Sciatic nerve (tissue), 2 donors: ENCODE results near the gene LSAMP. TPM values are rescaled to one million over a fixed set of nuclear protein-coding genes. Genes with fewer than 3 reads are reported as not detected.

Experiments
- ATAC-seq: fragments of 200-7000 bp; cut with Tn5 transposase; one replicate; pipeline ENCODE4 v1.9.1; 2020; ENCODE audit warnings: mild to moderate bottlenecking, moderate library complexity
- DNase-seq: peaks from one replicate; pipeline ENCODE4 v3.0.0-alpha.2; 2020; ENCODE audit warnings: low spot score
- intact Hi-C: fragments of 100-400 bp; cut with DNase I; formaldehyde crosslinking; loops from one replicate; pipeline ENCODE4 v1.14.2; 2022
- total RNA-seq: library from RNA; stranded (reverse); fragmentation: NEBNext Ultra II Directional; extraction: Animal tissue kit (Norgen Biotek cat#: 25700); gene quantifications from one replicate; pipeline ENCODE4 v1.2.1, GENCODE V29; 2021
- donor health status: DM: no; HTN: no; CAD: no.
- donor health status: DM: no; HTN: no; CAD: no.

Gene LSAMP
- total RNA-seq, 1 donor from 2014 or later, result 5.3 TPM

DNA sequence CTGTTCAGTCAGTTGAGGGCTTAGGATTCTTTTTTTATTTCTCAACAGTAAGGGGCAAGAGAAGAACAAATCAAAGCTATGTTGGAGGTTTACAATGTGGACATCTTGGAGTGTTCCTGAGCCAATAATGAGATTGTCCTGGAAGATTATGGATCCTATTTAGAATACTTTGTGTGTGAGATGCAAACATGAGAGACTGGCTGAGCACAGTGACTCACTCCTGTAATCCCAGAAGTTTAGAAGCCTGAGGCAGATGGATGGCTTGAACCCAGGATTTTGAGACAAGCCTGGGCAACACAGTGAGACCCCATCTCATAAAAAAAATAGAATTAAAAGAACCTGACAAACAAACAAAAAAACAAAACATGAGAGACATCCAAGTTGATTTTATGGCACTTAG, 470.3 kb downstream of the LSAMP start:
- DNase-seq, result no peak
- no peak for ATAC-seq
- intact Hi-C loops, result no loop called here

DNA sequence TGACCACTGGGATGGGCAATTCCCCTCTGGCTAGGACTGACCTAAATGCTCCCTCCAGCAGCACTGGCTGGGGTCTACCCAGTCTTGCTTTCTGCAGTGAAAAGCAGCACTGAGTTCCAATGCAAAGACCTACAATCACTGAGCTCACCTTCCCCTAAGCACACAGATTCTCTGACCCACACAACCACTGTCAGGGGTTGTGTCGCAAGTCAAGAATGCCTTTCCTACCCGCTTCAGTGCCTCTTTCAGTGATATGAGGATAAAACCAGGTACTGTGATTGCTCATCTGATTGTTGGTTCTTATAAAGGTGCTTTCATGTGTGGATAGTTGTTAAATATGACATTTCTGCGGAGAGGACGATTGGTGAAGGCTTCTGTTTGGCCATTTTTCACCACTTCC, 476.4 kb downstream of the LSAMP start:
- ATAC-seq (no peak), DNase-seq (no peak)
- intact Hi-C loops, result no loop called here

DNA sequence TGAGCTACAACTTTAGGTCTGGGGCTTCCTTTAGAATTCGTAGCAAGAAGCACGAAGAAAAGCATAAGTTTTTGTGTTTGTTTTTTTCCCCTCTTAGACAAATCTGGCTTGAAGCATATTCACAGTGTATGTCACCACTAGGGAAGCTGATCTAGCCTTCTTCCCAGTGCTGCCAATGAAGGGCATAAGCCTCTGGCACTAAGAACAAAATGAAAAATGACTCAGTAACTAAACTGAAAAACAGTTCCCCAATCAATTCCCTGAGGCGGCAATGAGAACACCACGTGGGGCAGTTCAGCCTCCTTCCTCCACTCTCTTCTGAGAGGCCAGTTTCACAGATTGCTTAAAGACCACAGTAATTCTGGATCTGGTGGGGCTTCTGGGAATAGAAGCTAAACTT, 483.9 kb downstream of the LSAMP start:
- ATAC-seq (peak; percentile 61), DNase-seq (no peak)
- intact Hi-C loops, result no loop called here

DNA sequence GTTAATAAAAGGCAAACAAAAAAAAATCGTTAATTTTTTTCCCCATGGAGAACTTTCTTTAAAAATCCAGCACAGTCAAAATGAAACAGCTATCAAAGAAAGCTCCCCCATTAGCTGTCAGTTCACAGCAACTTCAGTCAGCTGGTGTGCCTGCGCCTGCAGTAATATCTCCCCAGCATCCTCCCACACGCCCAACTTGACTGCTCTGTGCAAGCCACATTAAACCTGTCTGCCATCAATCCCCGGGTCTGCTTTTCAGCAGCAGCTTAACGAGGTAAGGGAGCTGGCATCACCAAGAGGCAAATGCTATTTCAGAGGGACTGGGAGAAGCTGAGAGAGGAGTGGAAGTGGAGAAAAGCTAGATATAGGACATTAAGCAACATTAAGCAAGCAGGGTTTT, 484.5 kb downstream of the LSAMP start:
- intact Hi-C loops, result no loop called here
- no peak for DNase-seq
- peak; percentile 42 for ATAC-seq

DNA sequence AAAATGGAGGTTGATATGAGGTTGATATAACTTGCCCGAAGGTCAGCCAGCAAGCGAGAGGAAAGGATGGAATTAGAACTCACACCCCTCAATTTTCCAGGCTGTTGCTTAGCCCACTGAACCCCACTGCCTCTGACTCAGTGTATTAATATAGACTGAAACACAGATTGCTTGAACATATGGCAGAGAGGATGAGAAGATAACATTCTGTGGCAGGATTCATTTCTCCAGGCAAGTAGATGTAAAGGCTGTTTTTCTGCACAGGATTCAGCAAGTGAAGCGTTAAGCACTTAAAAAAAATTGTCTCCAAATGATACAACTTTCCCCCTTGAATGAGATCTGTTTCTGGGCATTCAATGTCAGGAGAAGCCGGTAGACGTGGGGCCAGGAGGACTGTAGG, 486.8 kb downstream of the LSAMP start:
- intact Hi-C loops, result no loop called here
- no peak for DNase-seq
- no peak for ATAC-seq

DNA sequence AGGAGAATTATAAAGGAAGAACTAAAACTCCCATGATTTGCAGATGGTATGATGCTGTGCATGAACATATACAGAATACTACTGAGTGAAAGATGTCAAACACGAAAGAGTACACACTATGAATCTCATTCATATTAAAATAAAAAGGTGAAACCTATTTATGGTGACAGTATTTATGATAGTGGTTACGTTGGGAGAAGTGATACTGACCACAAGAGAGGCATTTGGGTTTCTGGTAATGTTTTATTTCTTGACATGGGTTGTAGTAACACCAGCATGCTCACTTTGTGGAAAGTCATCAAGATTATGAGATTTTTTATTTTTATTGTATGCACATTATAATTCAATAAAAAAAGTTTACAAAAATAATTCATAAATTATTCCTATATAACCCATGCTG, 498.0 kb downstream of the LSAMP start:
- intact Hi-C loops, result no loop called here
- no peak for DNase-seq
- ATAC-seq, result no peak

DNA sequence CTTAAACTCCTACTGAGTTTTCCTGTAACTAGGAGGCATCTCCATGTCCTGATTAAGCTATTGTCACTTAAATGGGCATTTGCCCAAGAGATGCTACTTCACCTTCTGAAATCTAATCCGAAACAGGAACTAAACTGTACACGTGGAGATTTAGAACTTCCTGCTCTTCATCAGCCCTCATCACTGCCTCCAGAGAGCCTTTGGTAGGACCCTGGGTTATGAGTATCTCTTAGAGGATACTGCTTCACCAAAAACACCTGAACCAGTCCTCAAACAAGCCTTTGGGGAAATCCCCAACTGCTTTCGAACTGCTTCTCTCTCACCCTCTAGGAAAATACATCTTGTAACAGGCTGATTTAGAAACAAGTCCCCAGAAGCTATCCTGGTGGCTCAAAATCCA, 501.7 kb downstream of the LSAMP start:
- intact Hi-C loops, result no loop called here
- DNase-seq (no peak), ATAC-seq (no peak)

DNA sequence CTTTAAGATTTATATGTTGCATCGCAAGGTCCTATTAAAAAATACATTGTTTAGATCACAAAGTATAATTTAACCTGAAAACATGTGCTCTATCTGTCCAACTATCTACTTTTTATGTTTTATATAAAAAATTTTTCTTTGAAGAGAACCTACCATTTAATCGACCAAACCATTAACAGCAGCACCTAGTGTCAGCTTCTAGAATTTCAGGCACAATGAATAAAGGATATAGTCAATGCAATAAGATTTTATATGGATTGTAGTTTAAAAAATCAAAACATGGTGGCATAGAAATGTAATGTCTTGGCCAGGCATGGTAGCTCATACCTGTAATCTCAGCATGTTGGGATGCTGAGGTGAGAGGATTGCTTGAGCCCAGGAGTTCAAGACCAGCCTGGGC, 508.2 kb downstream of the LSAMP start:
- intact Hi-C loops, result no loop called here
- ATAC-seq, result no peak
- DNase-seq, result no peak

DNA sequence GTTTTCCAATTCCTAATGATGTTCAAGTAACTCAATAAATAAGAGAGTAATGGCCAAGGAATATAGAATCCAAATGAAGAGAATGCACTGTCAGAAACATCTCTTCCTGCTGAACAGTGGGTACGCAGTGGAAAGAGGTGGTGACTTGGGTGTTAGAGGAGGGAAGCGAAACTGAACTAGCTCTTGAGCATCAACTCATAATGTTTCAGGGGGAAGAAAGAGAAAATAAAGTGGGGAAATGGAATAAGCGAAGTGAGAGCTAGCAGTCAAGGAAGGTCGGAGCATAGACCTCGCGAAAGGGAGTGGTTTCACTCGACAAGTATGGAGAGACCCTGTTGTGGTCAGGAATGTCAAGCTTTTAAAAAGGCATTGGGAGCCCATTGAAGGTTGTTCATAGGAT, 512.5 kb downstream of the LSAMP start:
- ATAC-seq, result no peak
- no peak for DNase-seq
- intact Hi-C loops, result no loop called here

DNA sequence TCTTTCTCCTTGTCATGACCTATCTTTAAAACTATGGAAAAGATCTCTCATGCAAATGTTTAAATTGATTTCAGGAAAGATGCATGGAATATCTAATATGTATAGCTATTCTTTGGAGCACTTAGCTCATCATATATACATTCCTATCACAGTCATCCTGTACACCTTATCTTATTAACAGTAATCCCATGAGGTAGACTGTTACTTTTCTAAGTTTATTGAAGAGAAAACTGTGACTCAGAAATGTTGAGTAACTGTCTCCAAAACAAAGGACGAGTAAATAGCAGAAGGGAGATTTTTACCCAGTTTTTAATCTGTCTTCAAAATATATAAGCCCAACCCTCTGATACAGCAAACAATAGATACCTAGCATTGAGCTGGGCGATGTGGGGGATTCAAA, 513.7 kb downstream of the LSAMP start:
- DNase-seq (no peak), ATAC-seq (no peak)
- intact Hi-C loops, result no loop called here

DNA sequence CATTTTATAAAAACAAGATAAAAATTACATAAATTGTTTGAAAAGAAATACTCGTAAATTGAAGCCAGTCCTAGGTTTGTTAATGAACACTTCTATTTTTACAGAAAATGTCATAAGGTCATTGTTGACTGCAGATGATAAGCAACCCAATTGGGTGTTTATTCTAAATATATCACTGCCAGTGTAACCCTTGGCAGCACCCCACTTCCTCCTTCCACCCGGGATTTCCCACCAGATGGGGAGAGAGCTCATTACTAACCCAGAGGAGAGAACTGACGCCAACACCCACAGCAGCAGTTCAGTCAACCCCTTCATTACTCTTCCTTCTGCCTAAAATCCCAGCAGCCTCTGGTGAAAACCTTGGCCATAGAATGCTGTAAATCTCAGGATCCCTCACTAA, 514.4 kb downstream of the LSAMP start:
- ATAC-seq (no peak), DNase-seq (no peak)
- intact Hi-C loops, result no loop called here

DNA sequence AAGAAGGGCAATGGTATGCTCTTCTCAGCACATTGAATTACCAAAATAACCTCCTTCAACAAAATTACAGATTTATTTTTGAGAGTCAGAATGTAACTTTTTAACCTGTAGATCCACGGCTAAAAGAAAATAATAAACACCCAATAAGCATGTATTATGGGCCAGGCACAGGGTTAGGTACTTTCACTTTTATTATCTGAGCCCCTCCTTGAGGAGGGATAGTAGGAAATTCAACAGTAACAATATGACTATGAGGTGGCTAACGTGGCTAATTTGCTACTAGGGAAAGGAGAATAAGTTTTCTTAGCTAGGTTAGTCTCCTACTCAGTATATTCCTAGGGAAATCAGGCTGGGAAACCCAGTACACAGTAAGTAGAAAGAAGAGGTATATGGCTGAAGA, 515.1 kb downstream of the LSAMP start:
- ATAC-seq (no peak), DNase-seq (no peak)
- intact Hi-C loops, result no loop called here

DNA sequence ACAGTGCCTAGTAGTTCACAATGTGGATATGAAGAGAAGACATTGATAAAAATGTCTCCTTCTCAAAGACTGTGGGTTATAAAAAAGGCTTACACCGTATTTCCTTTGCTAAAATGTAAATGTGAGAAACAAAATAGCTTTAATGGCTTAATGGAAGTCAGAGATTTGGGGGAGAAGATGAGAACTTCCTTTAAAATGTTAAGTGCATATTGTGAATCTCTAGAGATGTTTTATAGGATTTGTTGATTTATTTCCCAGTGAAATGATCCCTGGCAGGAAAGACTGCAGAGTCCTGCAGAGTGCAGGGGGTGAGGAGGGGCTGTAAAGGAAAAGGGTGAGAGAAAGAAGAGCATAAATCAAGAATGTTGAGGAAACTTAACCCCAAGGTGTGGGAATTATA, 516.9 kb downstream of the LSAMP start:
- intact Hi-C loops, result no loop called here
- no peak for DNase-seq
- ATAC-seq, result no peak

DNA sequence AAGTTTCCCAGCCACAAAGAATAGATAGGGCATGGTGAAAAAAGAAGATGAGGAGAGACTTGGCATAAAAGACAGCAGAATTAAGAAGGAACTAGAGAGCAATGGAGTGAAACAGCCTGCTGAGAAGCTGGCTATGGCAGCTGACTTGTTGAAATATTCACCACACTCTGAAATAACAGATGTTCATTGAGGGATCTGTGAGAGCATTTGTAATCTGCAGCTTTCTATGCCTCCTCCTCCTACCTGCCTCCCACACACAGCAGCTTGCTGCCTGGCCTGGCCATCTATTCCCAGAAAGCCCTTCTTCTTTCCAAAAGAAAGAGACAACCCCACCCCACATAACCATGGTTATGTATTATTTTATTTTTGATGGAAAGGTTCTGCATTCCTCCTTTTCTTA, 518.1 kb downstream of the LSAMP start:
- intact Hi-C loops, result no loop called here
- DNase-seq (no peak), ATAC-seq (no peak)

DNA sequence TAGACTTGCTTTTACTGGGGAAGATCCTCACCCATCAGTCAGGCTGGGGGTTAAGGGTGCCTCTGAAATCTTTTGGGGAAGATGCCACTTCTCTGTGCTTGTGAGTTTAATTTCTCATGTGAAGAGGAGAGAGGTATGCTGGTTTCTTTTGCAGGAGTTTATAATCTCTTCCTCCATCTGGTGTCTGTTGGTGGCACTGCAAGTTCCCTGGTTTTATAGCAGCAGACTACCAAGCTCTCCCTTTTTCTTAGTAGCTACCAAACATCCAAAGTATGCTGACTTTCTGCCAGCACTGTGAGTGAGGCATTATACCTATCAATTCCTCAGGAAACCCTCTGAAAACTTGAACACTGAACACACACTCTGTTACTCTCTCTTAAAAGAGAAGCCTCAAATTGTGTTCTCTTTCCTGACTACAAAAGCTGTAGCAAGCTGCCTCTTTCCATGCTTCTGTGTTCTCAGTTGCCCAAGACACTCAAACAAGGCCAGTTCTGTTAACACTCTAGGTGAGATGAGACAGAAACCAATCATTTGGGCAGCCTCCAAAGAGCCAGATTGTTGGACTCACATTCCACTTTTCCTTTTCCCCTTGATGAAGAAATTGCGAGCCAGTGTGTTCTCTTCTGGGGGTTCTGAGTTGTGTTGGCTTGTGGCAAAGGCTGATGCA, 522.5 kb downstream of the LSAMP start:
- DNase-seq, result no peak
- intact Hi-C loops, result no loop called here
- ATAC-seq, result no peak

DNA sequence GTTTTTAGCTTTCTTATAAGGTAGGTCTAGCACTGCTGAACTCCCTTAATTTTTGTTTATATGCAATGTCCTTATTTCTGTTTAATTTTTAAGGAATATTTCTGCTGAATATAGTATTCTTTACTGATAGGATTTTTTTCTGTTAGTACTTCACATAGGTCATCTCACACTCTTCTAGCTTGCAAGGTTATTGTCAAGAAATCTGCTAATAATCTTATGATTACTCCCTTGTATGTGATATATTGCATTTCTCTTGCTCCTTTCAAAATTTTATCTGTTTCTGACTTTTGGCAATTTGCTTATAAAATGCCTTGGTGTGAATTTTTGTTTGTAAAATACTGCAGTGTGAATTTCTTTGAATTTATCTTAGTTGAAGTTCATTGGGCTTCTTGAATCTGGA, 523.6 kb downstream of the LSAMP start:
- no peak for ATAC-seq
- no peak for DNase-seq
- intact Hi-C loops, result no loop called here

DNA sequence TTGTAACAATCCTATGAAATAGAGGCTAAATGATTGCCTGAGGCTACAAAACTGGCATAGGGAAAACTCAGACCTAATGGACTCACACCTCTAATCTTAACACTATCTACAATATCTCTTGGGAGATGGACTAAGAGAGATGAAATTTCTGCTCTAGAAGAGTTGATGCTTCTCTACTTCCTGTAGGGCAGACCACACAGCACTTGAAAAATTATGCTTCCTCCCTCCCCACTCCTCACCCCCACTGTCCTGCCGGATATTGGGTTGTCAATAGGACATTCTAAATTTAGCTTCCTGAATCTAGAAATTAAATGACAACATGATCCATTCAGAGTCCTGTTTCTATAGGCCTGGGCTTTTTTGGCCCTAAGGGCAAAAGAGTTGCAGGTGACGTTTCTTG, 526.4 kb downstream of the LSAMP start:
- DNase-seq, result no peak
- ATAC-seq, result no peak
- intact Hi-C loops, result no loop called here

DNA sequence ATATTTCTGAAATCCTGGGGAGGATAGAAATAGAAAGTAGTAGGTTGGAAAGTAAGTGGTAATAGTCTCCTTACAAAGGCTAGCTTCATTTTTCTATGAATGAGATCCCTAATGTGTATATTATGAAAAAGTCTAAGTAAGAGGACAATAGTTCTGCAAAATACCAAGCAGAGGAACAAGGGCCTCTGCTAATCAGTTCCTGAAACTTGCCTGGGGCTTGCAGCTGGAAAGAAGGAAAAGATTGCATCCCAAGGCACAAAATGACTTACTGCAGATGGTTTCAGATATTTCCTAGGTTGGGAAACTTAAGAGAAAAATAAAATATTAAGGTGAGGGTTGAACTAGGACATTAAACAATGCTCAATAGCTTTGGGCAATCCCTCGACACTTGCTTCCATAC, 528.4 kb downstream of the LSAMP start:
- intact Hi-C loops, result no loop called here
- no peak for DNase-seq
- no peak for ATAC-seq

DNA sequence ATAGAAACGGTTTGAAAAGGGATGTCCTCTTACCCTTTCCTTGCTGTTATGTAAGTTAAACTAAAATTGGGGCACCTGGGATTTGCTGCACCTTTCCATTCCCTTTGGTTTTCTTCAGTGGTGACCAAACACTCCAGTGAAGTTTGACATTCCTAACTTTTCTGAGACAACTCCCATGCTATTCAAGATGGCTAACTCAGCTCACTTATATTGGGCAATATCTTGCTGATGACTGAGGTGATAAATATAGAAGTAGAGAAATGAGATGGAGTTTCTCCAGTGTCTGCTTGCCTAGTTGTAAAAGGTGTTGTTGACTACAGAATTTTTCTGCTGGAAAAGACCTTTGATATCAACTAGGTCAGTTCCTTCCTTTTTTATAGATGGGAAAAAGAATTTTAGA, 530.2 kb downstream of the LSAMP start:
- ATAC-seq, result no peak
- no peak for DNase-seq
- intact Hi-C loops, result no loop called here

DNA sequence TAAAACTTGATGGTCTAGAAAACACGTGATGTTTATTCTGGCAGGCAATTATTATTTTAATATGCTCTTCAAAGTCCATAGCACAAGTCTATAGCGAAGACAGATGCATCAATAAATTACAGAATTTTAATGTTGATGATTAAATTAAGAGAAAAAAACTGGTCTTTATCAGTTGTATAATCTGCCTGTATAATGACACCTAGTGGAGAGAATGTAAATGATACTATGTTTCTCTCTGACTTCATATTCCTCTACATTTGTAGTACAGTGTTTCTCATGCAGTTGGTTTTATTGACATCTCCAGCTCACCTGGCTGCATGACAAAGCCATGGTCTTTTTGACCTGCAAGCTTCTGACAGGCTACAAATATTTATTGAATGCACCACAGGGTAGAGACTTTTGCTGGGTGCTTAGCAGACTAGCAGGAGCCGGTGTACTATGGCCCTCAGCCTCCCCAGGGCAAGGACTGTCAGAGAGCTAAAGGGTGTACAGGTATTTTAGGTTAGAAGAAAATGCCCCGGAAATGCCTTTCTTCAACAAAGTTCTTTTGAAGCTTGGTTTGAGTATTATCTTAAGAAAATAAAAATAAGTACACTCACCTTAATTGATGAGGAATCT, 532.1 kb downstream of the LSAMP start:
- no peak for DNase-seq

DNA sequence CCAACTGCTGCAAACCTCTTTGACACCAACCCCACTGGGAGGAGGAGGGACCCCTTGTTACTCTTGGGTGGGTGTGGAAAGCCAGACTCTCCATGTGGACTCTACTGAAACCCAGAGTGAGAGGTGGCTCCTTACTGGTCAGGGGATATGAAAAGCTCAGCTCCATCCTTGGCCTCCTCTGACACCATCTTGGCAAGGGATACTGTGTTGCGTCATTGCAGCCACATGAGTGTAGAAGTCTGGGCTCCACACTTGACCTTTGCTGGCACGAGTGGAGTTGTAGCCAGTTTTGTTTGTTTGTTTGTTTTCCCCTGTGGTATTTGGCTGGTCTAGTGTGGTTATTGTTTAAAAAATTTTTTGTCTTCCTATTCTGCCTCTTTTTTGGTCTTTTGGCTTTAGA, 532.9 kb downstream of the LSAMP start:
- DNase-seq (peak; percentile 61), ATAC-seq (peak; percentile 85)
- intact Hi-C loops, result no loop called here

More for the DNA sequence above, 532.1 kb downstream of the LSAMP start:
- ATAC-seq, result no peak
- intact Hi-C loops, result no loop called here
